HG03108 (cell line): ENCODE data around the gene SPNS2.

Source experiments
- ATAC-seq: cut with Tn5 transposase; IDR thresholded peaks from one replicate; pipeline ENCODE4 v1.9.1; 2021; ENCODE audit warnings: moderate library complexity; ENCODE audit not compliant: unreplicated experiment

The SPNS2 gene

DNA sequence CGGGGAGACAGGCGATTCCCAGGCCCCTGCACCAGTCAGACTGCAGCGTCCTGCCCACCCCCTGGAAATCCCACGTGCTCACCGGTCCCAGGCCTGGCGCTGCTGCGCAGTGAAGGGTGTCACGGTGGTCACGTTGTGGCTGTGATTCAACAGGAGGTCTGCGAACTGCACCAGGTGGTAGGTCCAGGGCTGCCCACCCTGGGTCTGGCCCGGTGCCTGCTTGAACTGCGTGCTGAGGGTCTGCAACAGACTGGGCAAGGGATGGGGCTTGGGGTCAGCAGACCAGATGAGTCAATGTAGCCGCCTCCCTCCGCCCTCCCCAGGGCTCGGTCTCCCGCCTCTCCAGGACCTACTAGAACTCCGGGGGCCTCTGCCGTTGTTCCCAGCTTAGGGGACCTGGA lies 49.4 kb downstream of the SPNS2 start:
- ATAC-seq, result no peak

DNA sequence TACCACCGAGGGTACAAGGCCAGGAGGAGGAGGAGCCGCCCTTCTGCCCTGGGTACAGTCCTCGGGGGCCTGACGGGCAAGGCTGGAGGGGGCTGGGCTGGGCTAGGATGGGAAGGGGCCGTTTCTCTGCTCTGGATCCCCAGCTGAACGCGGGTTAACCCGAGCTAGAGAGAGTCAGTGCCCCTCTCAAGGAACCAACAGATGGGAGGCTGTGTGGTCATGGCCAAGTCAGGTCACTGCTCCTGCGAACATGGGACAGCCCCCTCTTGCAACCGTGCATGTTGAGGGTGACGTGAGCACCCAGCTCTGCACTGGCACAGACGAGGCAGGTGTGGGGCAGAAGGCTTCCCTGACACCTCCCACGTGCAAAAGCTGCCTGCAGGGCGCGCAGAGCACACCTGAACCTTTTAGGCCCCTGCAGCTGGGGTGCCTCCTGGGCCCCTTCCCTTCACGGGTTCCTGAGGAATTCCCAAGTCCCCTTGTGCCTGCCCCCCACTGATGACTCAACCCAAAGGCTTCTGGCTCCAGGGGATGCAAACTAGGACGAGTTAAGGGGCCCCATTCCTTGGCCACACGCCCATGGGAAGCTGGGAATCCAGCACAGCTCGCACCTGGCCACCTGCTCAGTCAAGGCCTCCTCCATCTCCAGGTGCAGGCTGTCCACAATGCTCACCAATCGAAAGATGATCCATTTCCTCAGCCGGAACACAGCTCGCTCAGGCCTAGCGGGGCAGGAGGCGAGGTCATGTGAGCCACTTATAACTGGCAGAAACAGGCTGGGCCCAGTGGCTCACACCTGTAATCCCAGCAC lies 50.2 kb downstream of the SPNS2 start:
- ATAC-seq, result no peak

DNA sequence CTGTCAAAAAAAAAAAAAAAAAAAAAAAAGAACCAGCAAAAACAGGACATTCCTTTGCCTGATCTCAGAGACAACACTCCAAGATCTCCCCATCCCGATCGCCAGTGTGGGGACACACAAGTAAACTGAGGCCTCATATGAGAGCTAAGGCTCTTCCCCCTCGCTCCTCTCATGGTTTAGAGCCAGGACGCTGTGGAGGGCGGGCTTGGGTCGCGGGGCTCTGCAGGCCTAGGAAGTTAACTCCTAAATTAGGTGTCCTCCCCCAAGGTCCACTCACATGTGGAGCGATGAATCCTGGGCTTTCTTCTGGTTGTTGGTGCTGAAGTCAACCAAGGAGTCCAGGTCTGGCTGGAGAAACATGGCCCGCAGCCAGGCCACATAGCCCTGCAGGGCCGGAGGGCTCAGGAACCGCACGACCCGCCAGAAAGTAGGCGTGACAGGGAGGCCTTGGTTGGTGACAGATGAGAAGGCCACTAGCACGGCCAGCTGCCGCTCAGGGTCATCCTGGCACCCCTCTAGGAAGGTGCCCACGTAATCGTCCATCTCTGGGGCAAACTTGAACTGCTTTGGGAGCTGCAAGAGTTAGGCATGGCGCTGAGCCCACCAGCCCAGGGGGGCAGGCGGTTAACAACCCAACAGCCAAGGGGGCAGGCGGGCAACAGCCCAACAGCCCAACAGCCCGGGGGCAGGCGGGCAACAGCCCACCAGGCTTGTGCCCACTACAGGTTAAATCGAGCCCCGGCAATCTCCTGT lies 51.3 kb downstream of the SPNS2 start:
- no peak for ATAC-seq

DNA sequence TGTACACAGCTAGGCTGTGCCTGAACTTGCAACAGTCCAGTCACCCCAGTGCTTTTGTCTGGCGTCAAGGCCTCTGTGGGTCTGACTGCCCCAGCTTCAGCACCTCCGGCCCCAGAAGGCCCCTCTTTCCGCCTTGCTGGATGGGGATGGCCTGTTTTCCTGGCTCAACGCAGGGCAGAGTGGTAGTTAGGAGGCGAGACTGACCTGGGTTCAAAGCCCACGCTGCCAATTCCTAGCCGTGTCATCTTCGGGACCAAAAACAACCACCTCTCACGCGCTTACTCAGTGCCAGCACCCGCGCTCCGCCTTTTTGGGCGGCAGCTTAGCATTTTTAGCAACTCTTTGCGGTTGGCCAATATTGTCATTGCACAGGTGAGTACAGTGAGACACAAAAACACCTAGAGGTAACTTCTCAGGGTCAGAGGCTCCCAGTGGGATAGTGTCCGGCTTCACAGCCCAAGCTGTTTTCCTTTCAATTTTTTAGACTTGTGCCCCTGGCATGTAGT lies 51.9 kb downstream of the SPNS2 start:
- no peak for ATAC-seq

DNA sequence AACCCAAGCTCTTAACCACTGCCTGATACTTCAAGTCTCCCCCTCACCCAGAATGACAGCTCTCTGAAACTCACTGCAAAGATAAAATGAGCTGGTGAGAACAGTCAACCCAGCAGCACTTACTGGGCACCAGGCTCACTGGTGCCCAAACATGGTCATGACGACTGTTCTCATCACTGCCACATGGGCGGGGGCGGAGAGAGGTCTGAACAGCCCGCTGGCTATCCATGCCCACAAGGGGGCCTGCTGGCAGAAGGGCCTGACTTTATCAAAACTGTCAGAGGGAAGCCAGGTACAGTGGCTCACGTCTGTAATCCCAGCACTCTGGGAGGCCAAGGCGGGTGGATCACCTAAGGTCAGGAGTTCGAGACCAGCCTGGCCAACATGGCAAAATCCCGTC lies 52.5 kb downstream of the SPNS2 start:
- no peak for ATAC-seq

DNA sequence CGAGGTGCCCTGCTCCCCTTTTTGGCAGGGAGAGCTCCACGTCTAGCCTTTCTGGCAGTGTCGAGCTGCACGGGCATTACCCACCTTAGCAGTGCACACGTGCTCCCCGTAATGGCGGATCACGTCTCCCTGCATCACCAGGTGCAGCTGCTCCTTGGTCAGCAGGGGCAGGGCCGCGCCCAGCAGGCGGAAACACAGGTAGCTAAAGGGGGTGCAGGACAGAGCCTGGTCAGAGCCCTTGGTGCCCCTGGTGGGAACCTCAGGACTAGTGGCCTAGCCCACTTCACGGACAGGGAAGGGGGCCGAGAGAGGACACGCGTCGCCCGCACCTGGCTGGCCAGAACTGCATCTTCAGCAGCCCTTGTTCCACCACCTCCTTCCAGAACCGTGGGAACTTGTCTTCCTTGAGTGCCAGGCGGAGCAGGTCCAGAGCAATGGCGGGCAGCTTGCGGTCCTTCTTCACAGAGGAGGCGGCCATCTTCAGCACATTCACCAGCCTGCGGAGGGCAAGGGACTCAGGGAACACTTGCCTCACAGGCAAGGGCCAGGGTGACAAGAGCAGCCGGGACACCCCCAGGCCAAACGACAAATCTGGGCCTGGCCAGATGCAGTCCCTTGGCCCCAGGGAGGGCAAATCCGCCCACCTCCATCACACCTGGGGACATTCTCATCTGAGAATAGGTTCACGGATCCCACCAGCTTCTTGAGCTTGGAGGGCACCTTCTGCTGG lies 53.3 kb downstream of the SPNS2 start:
- ATAC-seq, result no peak

DNA sequence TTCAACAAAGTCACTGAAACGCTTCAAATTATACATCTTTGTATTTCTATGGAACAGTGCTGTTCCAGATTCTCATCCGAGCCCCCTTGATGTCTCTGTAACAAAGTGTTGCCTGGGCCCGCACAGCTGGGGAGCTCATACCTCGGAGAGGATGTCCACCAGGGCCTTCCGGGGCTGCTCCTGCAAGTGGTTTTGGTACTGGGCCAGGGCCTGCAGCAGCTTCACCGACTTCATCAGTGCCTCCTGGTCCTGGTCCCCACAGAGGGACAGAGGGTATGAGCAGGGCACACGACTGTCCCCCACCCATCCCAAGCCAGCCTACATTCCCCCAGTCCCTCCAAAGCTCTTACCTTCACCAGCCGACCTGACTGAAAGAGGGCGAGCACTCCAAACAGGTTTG lies 55.0 kb downstream of the SPNS2 start:
- no peak for ATAC-seq

DNA sequence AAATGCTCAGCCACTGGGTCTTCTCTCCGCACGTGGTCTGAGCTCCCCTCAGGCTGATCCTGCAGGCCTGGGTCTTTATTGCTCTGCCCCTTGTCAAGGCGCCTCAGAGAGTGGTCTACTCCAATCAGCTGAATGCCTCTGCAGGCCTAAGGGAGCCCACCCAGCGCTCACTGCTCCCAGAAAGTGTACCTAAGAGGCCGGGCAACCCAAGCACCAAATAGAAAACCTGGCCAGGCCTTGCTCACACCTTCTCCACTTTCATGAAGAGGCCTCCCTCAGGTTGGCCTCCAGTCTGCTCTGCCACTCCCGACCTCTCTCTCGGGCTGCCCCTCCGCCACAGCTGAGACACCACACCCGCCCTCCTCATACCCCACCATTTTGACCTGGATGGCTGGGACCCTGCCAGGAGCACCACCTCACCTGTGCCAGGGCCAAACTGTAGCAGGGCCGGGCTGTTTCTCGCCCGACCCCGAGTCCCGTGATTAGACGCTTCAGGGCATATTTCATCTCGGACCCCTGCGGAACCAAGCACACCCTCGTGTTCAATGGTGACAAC lies 55.8 kb downstream of the SPNS2 start:
- no peak for ATAC-seq

DNA sequence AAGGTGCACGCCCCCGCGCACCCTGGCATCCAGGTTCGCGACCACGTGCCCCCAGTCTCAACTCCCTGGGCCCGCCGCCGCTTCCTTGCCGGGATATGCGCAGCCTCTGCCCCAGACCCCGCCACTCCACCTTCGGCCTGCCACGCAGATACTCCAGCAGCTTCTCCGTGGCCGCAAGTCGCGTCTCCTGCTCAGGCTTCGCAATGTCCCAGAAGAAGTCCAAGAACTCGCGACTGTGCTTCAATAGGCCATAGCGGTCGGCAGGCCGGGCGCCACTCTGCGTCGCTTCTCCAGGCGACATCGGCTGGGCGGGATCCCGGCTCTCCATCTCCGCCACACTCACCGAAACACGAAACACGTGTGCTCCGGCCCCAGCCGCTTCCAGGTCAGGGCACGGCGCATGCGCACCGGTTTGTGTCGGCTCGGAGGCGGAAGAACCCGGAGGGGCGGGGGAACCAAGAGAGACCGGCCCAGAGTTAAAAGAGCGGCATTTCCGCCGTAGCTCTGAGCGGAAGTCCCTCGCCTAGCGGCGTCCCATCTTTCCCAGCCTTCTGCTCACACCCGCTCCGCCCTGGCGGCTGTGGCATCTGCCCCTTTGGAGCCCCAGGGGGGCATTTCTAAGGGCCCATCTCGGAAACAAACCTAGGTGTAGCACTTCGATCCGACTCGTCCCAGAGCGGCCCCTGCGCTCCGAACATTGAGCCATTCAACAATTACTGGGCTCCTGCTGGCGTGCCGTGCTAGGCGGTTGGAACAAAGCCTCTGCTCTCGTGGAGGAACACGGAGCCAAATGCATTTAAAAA lies 56.5 kb downstream of the SPNS2 start, which contains the start of gene MYBBP1A:
TSS of gene MYBBP1A (minus strand) at position 388 of the 803 bp plus-strand sequence. CDS start at position 328, 60 bp downstream.
- ATAC-seq, result peak; percentile 83

DNA sequence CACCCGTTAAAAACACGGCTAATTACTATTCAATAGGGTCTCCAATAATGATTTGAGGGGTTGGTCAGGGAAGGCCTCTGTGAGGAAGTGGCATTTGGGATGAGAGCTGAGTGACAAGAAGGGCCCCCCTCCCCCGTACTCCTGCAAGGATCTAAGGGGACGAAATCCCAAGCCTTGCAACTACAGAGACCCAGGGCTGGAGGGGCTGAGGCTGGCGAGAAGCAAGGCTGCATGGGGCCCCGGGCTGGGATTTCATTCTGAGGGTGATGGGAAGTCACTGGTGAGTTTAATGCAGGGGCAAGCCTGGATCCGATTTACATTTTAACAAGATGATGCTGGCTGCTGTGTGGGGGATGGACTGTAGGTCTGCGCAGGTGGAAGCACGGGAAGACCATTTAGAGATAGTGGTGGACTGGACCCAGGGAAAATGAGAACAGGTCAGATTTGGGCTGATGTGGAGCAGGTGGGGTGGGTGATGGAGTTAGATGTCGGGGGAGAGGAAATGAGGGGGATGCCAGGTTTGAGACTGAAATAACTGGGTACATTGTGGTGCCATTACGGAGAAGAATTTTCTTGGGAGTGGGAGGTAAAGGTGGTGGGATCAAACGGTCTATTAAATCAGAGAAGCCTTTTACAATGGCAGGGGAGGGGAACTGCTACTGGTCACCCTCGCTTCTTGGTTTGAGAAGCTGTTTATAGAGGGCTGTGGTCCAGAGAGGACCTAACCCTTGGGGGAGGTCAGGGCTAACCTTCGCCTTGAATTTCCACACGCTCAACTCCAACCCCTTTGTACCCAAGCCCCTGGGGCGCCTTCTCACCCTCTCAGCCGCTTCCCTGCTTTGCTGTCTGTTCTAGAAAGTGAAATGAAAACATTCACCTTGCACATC lies 57.4 kb downstream of the SPNS2 start:
- ATAC-seq, result no peak

DNA sequence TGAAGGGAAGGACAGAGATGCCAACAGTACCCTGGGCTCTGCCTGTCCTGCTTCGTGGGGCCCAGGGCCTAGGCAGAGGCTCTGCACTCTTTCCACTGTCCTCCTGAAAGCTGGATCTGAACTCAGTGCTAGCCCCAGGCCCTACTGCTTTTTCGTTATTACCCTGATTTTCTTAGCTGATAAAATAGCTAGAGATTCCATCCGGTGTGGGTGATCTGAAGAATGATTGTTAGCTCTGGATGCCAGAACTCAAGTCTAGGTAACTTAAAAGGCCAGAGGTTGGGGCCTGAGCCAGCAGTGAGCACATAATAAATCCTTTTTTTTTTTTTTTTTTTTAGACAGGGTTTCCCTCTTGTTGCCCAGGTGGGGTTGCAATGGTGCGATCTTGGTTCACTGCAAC lies 58.3 kb downstream of the SPNS2 start:
- no peak for ATAC-seq

DNA sequence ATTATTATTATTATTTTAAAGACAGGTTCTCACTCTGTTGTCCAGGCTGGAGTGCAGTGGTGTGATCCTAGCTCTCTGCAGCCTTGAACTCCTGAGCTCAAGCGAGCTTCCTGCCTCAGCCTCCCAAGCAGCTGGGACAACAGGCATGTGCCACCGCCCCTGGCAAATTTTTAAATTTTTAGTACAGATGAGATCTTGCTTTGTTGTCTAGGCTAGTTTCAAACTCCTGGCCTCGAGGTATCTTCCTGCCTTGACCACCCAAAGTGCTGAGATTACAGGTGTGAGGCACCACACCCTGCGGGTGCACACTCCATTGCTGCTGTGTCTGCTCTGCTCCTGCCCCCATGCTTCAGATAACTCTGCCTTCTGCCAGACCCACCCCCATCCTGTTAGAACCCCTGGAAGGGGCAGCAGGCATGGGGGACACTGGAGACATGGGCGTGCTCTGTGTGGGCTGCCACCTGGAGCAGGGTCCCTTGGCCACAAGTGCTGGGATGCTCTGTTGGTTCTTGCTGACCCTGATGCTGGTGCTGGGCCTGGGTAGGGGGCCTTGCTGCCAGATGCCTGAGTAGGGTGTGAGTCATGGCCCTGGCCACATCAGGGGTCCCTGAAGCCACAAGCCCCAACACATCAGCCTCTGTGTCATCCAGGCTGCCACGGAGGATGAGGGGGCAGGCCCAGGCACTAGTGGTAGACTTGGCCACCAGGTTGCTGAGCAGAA lies 59.1 kb downstream of the SPNS2 start:
- no peak for ATAC-seq

DNA sequence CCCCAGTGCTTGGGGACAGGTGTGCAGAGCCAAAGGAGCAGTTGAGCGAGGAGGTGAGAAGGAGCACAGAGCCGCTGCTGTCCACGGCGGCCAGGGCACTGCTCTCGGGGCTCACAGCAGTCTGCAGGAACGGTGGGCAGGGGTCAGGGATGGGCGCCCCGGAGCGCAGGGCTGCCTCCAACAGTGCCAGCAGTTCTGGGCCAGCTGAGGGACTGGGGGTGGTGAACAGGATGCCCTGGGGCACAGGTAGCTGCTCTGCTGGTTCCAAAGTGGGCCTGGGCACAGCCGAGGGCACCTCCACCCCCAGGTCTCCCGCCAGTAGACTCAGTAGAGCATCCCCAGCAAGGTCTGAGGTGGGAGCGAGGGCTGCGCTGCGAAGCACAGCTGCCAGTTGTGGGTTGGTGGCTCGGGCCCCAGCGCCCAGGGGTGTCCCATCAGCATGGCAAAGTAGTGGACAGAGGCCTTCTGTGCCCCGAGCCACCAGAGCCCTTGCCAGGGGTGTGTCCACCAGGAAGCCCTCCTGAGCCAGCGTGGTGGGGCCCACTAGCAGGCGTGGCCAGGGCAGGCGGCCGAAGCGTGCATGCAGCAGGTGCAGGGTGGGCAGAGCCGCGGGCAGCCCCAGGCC lies 59.8 kb downstream of the SPNS2 start:
- no peak for ATAC-seq

DNA sequence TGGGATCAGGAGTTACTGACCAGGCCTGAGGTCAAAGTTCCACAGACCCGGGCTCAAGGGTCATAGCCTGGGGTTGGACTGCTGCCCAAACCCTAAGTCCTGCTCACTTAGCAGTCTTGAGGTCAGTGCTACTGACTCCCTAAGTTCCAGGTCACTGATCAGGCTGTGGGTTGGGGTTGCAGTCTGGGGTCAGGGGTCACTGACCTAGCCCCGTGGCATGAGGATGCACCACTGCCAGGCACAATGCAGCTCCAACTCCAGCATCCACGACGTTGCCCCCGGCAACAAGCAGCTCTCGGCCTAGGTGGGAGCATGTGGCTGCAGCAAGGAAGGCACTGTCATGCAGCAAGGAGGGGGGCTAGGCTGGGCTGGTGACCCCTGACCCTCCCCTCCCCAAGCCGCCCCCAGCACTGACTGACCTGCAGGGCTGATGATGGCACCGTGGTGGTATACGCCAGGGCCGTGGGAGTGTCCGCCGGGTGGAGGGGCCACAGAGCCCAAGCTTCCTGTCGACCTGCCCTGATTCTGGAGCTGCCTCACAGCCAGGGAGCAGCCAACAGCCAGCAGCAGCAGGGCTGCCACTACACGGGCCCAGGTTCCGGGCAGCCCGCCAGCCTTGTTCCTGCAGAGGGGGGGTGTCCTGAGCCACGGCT lies 60.6 kb downstream of the SPNS2 start:
- ATAC-seq, result no peak

DNA sequence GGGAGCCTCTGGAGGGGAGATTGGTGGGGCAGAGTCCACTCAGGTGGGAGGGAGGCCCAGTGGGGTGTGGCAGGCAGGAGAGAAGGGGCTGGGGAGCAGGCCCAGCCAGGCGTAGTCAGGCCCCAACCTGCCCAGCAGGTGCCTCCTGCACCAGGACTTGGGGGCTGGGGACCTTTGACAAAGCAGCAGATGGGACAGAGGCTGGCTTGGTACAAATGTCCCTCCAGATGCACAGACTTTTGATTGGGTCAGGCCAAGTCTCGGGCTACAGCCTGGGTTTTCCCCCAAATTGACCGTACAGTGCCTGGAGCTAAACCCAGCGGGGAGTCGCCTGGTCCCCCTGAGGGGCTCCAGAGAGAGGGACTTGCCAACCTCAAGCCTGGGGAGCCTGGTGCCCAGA lies 61.3 kb downstream of the SPNS2 start:
- no peak for ATAC-seq

DNA sequence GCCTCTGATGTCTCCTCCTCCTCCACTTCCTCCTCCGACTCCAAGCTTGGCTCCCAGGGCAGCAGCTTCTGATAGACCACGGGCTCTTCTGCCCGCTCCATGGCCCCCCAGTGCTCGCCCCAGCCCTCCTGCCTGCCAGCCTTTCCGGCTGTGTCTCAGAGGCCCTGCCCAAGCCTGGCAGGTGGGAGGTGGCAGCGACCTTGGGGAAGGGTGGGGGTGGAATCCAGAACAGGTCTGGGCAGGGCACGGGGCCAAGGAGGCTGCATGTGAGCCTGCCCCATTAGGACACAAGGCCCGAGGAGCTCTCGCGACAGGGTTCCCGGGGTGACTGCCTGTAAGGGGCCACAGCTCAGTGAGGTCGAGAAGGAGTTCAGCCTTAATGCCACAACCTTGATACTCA lies 61.7 kb downstream of the SPNS2 start, which contains the start of gene GGT6:
TSS of gene GGT6 (minus strand) at position 157 of the 400 bp plus-strand sequence. CDS start at position 101, 56 bp downstream.
- ATAC-seq, result no peak

DNA sequence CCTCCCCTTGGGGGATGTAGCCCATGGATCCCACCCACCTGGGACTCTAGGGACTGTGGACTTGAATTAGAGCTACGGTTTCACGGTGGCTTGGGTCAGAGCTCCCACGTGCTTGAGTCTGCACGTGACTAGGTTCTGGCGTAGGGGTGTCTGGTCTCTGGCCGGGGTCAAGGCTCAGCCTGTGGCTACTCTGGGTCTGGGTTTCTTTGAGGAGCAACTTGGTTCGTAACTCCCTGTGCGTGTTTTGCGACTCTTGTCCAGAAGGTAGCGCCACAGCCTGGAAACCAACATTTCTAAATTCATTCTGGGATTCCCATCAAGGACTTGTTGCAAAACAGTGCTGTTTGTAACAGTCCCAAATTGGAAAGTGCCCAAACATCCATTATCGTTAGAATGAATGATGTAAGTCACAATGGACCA lies 62.2 kb downstream of the SPNS2 start:
- no peak for ATAC-seq
